ENCODE results near the gene ABLIM3. TPM values are rescaled to one million over a fixed set of nuclear protein-coding genes. Genes with fewer than 3 reads are reported as not detected.

The ABLIM3 gene
- total and polyA plus RNA-seq, 9 of the 15 experiments (the other 6 are each of a cell fraction or from before 2014, with no cell fraction given): 0.03 to 0.38 (median 0.11) TPM

DNA sequence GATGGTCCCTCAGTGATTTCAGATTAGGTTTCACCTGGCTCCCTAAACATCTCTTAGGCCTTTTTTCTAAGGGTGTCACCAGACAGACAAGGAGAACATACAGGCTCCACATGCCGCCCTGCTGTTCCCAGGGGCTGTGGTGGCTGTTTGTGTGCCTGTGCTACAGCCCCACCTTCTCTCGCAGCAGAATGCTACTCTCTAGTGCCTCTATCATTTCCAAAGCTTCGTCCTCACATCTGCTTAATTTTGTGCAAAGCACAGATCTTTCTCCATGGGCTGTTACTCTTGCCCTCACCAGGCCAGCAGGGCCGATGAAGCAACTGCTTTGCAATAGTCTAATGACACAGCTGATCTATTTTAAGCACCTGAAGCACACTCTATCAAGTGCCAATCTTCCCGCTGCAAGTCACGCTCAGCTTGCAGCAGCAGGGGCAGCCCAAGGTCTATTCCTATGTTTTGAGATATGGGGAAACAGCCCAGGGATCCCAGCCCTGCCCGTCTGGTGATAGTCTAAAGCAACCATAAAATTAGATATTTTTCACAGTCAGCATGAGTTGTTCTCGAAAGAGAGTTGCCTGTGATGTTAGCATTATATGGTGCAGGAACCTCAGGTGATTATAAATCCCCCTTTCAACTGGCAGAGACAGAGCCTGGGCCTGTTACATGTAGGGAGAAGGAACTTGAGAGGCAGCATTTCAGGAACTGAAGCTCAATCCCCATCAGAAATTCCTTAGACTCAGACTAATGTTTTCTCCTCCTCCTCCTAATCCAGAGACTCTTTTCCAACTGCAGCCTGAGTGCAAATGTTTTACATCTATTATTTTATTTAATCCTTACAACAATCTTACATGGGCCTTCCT lies 12.7 kb downstream of the ABLIM3 start (continued):
- TF ChIP-seq, protein P1, sequence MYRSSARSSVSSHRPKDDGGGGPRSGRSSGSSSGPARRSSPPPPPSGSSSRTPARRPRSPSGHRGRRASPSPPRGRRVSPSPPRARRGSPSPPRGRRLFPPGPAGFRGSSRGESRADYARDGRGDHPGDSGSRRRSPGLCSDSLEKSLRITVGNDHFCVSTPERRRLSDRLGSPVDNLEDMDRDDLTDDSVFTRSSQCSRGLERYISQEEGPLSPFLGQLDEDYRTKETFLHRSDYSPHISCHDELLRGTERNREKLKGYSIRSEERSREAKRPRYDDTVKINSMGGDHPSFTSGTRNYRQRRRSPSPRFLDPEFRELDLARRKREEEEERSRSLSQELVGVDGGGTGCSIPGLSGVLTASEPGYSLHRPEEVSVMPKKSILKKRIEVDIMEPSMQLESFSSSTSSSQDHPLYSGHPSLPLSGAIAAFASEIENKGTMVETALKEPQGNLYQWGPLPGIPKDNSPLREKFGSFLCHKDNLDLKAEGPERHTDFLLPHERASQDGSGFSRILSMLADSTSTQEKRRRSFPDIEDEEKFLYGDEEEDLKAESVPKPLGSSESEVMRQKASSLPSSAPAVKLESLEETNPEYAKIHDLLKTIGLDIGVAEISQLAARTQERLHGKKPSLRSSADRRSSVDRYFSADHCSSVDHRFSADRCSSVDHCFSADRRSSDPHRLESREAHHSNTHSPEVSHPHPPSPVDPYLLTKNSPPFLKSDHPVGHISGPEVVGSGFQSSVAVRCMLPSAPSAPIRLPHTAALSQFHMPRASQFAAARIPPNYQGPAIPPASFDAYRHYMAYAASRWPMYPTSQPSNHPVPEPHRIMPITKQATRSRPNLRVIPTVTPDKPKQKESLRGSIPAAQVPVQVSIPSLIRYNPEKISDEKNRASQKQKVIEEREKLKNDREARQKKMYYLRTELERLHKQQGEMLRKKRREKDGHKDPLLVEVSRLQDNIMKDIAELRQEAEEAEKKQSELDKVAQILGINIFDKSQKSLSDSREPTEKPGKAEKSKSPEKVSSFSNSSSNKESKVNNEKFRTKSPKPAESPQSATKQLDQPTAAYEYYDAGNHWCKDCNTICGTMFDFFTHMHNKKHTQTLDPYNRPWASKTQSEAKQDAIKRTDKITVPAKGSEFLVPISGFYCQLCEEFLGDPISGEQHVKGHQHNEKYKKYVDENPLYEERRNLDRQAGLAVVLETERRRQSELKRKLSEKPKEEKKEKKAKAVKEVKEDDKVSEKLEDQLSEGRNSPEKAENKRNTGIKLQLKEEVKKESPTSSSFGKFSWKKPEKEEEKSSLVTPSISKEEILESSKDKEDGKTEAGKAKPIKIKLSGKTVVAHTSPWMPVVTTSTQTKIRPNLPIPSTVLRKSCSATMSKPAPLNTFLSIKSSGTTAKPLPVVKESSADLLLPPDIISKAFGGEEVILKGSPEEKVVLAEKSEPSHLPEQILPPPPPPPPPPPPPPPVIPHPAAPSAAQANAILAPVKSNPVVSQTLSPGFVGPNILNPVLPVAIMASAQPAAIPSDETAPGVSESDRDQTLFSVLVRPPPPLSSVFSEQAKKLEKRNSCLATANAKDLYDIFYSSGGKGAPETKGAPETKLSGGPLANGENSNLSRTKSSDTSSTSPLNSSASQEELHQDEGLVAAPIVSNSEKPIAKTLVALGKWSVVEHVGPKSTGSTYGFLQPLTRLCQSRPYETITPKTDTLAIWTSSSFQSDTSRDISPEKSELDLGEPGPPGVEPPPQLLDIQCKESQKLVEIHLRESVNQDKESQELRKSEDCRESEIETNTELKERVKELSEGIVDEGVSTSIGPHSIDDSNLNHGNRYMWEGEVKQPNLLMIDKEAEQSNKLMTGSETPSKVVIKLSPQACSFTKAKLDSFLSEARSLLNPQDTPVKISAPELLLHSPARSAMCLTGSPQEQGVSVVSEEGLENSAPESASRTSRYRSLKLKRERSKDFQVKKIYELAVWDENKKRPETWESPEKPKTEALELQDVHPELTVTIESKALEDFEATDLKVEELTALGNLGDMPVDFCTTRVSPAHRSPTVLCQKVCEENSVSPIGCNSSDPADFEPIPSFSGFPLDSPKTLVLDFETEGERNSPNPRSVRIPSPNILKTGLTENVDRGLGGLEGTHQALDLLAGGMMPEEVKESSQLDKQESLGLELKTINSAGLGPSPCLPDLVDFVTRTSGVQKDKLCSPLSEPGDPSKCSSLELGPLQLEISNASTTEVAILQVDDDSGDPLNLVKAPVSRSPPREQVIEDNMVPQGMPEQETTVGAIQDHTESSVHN (IDR thresholded peaks at IDR 0.05; ENCODE audit: borderline replicate concordance in 1 of 2, low read depth in 1 of 2): peak in 1 of 2 experiments; percentile 77; a peak in 2 of 4 replicates
- TF ChIP-seq CTBP1 (IDR thresholded peaks at IDR 0.05; ENCODE audit: borderline replicate concordance) (peak; percentile 71), EHMT2 (IDR thresholded peaks at IDR 0.05) (no peak), PRMT5 (CRISPR knock-in tag; IDR thresholded peaks at IDR 0.05) (no peak), ZSCAN29 (IDR thresholded peaks at IDR 0.05) (no peak), SRSF3 (IDR thresholded peaks at IDR 0.05; ENCODE audit: insufficient read depth, low read length) (no peak), RB1 (IDR thresholded peaks at IDR 0.05; ENCODE audit: low read depth) (no peak), SRSF7 (optimal IDR thresholded peaks at IDR 0.05; ENCODE audit: low read depth, low read length) (no peak), PYGO2 (tag; IDR thresholded peaks at IDR 0.05) (no peak), KDM5B (IDR thresholded peaks at IDR 0.05; ENCODE audit: insufficient replicate concordance, low read depth, low read length) (no peak), SUPT5H (IDR thresholded peaks at IDR 0.05) (no peak)
- TF ChIP-seq, protein P2, sequence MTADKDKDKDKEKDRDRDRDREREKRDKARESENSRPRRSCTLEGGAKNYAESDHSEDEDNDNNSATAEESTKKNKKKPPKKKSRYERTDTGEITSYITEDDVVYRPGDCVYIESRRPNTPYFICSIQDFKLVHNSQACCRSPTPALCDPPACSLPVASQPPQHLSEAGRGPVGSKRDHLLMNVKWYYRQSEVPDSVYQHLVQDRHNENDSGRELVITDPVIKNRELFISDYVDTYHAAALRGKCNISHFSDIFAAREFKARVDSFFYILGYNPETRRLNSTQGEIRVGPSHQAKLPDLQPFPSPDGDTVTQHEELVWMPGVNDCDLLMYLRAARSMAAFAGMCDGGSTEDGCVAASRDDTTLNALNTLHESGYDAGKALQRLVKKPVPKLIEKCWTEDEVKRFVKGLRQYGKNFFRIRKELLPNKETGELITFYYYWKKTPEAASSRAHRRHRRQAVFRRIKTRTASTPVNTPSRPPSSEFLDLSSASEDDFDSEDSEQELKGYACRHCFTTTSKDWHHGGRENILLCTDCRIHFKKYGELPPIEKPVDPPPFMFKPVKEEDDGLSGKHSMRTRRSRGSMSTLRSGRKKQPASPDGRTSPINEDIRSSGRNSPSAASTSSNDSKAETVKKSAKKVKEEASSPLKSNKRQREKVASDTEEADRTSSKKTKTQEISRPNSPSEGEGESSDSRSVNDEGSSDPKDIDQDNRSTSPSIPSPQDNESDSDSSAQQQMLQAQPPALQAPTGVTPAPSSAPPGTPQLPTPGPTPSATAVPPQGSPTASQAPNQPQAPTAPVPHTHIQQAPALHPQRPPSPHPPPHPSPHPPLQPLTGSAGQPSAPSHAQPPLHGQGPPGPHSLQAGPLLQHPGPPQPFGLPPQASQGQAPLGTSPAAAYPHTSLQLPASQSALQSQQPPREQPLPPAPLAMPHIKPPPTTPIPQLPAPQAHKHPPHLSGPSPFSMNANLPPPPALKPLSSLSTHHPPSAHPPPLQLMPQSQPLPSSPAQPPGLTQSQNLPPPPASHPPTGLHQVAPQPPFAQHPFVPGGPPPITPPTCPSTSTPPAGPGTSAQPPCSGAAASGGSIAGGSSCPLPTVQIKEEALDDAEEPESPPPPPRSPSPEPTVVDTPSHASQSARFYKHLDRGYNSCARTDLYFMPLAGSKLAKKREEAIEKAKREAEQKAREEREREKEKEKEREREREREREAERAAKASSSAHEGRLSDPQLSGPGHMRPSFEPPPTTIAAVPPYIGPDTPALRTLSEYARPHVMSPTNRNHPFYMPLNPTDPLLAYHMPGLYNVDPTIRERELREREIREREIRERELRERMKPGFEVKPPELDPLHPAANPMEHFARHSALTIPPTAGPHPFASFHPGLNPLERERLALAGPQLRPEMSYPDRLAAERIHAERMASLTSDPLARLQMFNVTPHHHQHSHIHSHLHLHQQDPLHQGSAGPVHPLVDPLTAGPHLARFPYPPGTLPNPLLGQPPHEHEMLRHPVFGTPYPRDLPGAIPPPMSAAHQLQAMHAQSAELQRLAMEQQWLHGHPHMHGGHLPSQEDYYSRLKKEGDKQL (CRISPR knock-in tag; IDR thresholded peaks at IDR 0.05; ENCODE audit: borderline replicate concordance): no peak

Measured in K562 (cell line).